ENCODE results near the gene PCSK9.

DNA sequence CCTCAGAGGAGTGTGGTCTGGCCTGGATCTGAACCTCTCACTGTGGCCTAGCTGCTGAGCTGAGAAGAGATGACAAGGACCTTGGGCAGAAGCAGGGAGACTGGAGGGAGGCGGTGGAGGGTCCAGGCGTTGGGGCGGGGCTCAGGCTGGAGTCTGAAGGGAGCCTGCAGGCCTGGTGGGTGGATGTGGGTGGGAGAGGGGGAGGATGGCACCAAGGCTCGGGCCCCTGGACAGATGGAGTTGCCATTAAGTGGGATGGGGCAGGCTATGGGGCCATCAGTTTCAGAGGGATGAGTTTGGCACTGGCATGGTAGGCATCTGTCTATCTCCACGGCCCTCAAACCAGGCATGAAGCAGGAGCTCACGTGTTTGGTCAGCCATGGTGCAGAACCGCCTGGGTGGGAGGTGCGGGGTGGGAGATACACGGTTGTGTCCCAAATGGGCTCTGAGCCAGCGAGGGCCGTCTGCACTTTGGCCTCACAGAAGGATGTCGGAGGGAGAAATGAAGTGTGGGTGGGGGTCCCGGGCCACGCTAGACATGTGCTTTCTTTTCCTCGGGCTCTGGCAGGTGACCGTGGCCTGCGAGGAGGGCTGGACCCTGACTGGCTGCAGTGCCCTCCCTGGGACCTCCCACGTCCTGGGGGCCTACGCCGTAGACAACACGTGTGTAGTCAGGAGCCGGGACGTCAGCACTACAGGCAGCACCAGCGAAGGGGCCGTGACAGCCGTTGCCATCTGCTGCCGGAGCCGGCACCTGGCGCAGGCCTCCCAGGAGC, 23.6 kb downstream of the PCSK9 start:
- TF ChIP-seq, protein P1, sequence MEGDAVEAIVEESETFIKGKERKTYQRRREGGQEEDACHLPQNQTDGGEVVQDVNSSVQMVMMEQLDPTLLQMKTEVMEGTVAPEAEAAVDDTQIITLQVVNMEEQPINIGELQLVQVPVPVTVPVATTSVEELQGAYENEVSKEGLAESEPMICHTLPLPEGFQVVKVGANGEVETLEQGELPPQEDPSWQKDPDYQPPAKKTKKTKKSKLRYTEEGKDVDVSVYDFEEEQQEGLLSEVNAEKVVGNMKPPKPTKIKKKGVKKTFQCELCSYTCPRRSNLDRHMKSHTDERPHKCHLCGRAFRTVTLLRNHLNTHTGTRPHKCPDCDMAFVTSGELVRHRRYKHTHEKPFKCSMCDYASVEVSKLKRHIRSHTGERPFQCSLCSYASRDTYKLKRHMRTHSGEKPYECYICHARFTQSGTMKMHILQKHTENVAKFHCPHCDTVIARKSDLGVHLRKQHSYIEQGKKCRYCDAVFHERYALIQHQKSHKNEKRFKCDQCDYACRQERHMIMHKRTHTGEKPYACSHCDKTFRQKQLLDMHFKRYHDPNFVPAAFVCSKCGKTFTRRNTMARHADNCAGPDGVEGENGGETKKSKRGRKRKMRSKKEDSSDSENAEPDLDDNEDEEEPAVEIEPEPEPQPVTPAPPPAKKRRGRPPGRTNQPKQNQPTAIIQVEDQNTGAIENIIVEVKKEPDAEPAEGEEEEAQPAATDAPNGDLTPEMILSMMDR (IDR thresholded peaks at IDR 0.05; ENCODE audit: low read length): no peak
- TF ChIP-seq EZH2 (IDR thresholded peaks at IDR 0.05; ENCODE audit: borderline replicate concordance, low read length): no peak

Data from OCI-LY1 (cell line).